WTC11 (cell line): ENCODE data around the gene CHRNB1. TPM values are rescaled to one million over a fixed set of nuclear protein-coding genes. Genes with fewer than 3 reads are reported as not detected.

Experiments used
- ATAC-seq: fragments of 200-7000 bp; cut with Tn5 transposase; 2 replicates; pipeline ENCODE4 v1.10.0; 2021; ENCODE audit warnings: mild to moderate bottlenecking, moderate library complexity
- CTCF ChIA-PET: fragments of 300-600 bp; sonication (Branson Sonifier 250); formaldehyde crosslinking; loops from one replicate; lab custom pipeline; 2021; ENCODE audit warnings: antibody characterized with exemption; lab: Charles Lee
- POLR2A ChIA-PET: fragments of 350-600 bp; sonication (Branson Sonifier 250); formaldehyde crosslinking; loops from one replicate; lab custom pipeline; 2021; ENCODE audit warnings: antibody characterized with exemption; lab: Charles Lee
- DNase-seq: peaks from one replicate; pipeline ENCODE4 v3.0.0; 2021; ENCODE audit warnings: low spot score
- H3K27ac Mint-ChIP-seq: 2 replicates; pipeline ENCODE4 v1.8.0; 2021; ENCODE audit warnings: mixed read lengths
- H3K27me3 Mint-ChIP-seq: 2 replicates; pipeline ENCODE4 v1.8.0; 2021; ENCODE audit warnings: low read depth, mild to moderate bottlenecking, moderate library complexity, mixed read lengths
- H3K36me3 Mint-ChIP-seq: 2 replicates; pipeline ENCODE4 v1.8.0; 2021; ENCODE audit warnings: mixed read lengths
- H3K4me1 Mint-ChIP-seq: 2 replicates; pipeline ENCODE4 v1.8.0; 2022; ENCODE audit warnings: mixed read lengths
- H3K4me3 Mint-ChIP-seq: 2 replicates; pipeline ENCODE4 v1.8.0; 2021; ENCODE audit warnings: mild to moderate bottlenecking, moderate library complexity, mixed read lengths
- H3K9me3 Mint-ChIP-seq: 2 replicates; pipeline ENCODE4 v1.8.0; 2021; ENCODE audit warnings: mixed read lengths
- AFF4 ChIP-seq: sonication (generic); formaldehyde crosslinking; IDR thresholded peaks from 2 replicates; pipeline ENCODE4 v1.8.1; 2023; ENCODE audit warnings: mild to moderate bottlenecking, missing genetic modification reagents, borderline replicate concordance
- EMX1 ChIP-seq: fragments of 250-450 bp; sonication (Bioruptor Pico); IDR thresholded peaks from 2 replicates; pipeline ENCODE4 v1.8.0; 2021; ENCODE audit warnings: mild to moderate bottlenecking
- GABPB1 ChIP-seq: sonication (generic); formaldehyde crosslinking; IDR thresholded peaks from 2 replicates; pipeline ENCODE4 v1.8.1; 2023; ENCODE audit warnings: mild to moderate bottlenecking, missing genetic modification reagents
- HMGXB4 ChIP-seq: sonication (generic); formaldehyde crosslinking; IDR thresholded peaks from 2 replicates; pipeline ENCODE4 v1.8.1; 2023; ENCODE audit warnings: mild to moderate bottlenecking, moderate library complexity, missing genetic modification reagents
- JAZF1 ChIP-seq: fragments of 250-450 bp; sonication (Bioruptor Pico); IDR thresholded peaks from 2 replicates; pipeline ENCODE4 v1.9.0; 2021; ENCODE audit warnings: moderate library complexity, mild to moderate bottlenecking, inconsistent platforms
- MLX ChIP-seq: sonication (generic); formaldehyde crosslinking; IDR thresholded peaks from 2 replicates; pipeline ENCODE4 v1.8.1; 2023; ENCODE audit warnings: mild to moderate bottlenecking, missing genetic modification reagents, moderate library complexity
- NR1H2 ChIP-seq: sonication (generic); formaldehyde crosslinking; IDR thresholded peaks from 2 replicates; pipeline ENCODE4 v1.9.0; 2021; ENCODE audit warnings: mild to moderate bottlenecking, moderate library complexity, missing genetic modification reagents
- PRRX2 ChIP-seq: fragments of 250-450 bp; sonication (Bioruptor Pico); IDR thresholded peaks from 2 replicates; pipeline ENCODE4 v1.8.0; 2021; ENCODE audit warnings: mild to moderate bottlenecking
- RELA ChIP-seq: sonication (generic); formaldehyde crosslinking; IDR thresholded peaks from 2 replicates; pipeline ENCODE4 v1.8.1; 2022; ENCODE audit warnings: missing genetic modification reagents, mild to moderate bottlenecking, borderline replicate concordance
- SOX15 ChIP-seq: fragments of 250-450 bp; sonication (Bioruptor Pico); IDR thresholded peaks from 2 replicates; pipeline ENCODE4 v1.9.0; 2021; ENCODE audit warnings: mild to moderate bottlenecking
- TEAD1 ChIP-seq: sonication (generic); formaldehyde crosslinking; IDR thresholded peaks from 2 replicates; pipeline ENCODE4 v1.8.0; 2022; ENCODE audit warnings: mild to moderate bottlenecking, missing genetic modification reagents
- ZNF396 ChIP-seq: fragments of 250-450 bp; sonication (Bioruptor Pico); IDR thresholded peaks from 2 replicates; pipeline ENCODE4 v1.8.0; 2021; ENCODE audit warnings: mild to moderate bottlenecking, moderate library complexity, borderline replicate concordance
- ZNF423 ChIP-seq: fragments of 250-450 bp; sonication (Bioruptor Pico); IDR thresholded peaks from 2 replicates; pipeline ENCODE4 v2.1.2; 2022; ENCODE audit warnings: mild to moderate bottlenecking, moderate library complexity
- ZNF425 ChIP-seq: fragments of 250-450 bp; sonication (Bioruptor Pico); conservative IDR thresholded peaks from 2 replicates; pipeline ENCODE4 v1.9.0; 2021; ENCODE audit warnings: mild to moderate bottlenecking
- total RNA-seq: library from RNA; stranded (reverse); gene quantifications from 3 replicates; pipeline ENCODE4 v1.2.3, GENCODE V29; 2021

The CHRNB1 gene
- total RNA-seq, 1 experiment from 2014 or later, result 16.0 TPM

- no peak for ATAC-seq
- TF ChIP-seq TEAD1 (0 out of 2 replicates have a peak, but pooled peaks have one; percentile 24), SOX15 (CRISPR knock-in tag) (no peak), HMGXB4 (0 out of 2 replicates have a peak, but pooled peaks have one; percentile 13)
- TF ChIP-seq, all 79 proteins: peak for 2
- Mint-ChIP-seq H3K4me1 (peaks cover 30% of the 10 kb centered on the region), H3K27ac (peak overlapping the region; percentile 87; the same call in 1 of the 2 replicates), H3K4me3 (peak overlapping the region; percentile 85), H3K27me3 (no peaks in the 10 kb centered on the region; the same call in 1 of the 2 replicates), H3K9me3 (no peaks in the 10 kb centered on the region), H3K36me3 (peaks cover 20% of the 10 kb centered on the region)
- POLR2A ChIA-PET, result interaction anchor here (2.5 kb wide), 1 partner anchor 31 kb away, joined by 38 read pairs; the partner anchor contains the start of gene TMEM102
- CTCF ChIA-PET, result interaction anchor here (0.7 to 3.5 kb wide), 14 partner anchors 11 to 360 kb away, joined by 3 to 59 read pairs (median 9); partner anchors contain the start of genes PLSCR3 and TMEM102
- no peak for DNase-seq
Observed at GRCh38 chr17:7405350-7406234, 39.3 kb upstream of the CHRNB1 start.

DNA sequence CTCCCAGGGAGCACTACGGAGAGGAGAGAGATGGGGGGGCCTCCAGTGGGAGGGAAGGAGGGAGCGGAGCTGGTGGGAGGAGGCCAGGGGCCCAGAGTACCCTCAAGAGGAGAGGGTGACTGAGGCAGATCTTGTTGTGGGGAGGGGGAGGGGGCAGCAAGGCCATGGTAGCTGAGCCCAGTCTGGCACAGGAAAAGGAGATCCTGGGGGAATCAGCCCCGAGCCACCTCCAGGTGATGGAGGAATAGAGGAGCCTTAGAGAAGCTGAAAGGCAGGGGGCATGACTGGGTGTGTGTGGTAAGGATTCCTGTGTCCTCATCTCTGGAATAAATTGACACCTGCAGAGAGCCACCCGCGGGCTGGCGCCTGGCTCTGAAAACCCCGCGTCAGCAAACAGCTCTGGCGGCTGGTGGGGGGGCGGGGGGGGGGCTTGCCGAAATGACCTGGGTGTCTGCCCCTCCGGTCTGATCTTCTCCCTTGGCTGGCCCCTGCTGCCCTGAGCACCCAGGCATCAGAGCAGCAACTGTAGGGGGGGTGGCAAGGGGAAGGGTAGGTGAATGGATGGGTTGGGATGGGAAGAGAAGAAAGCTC is 38.5 kb upstream of the CHRNB1 start:
- CTCF ChIA-PET, result interaction anchor here (0.6 to 3.5 kb wide), 10 partner anchors 13 to 361 kb away, joined by 3 to 25 read pairs (median 4); partner anchors contain the start of gene PLSCR3
- ATAC-seq (no peak), DNase-seq (no peak)
- POLR2A ChIA-PET, result interaction anchor here (0.8 to 1.2 kb wide), 2 partner anchors 12 to 77 kb away, joined by 3 to 4 read pairs; partner anchors contain the start of gene PLSCR3
- peaks cover 30% of the 10 kb centered on the region for H3K4me1 Mint-ChIP-seq
- TF ChIP-seq PRRX2 (CRISPR knock-in tag) (no peak), RELA (no peak), MLX (CRISPR knock-in tag) (no peak), ZNF425 (CRISPR knock-in tag) (no peak), JAZF1 (CRISPR knock-in tag) (no peak), HMGXB4 (no peak), GABPB1 (CRISPR knock-in tag) (no peak), TEAD1 (no peak), NR1H2 (CRISPR knock-in tag) (no peak), AFF4 (CRISPR knock-in tag) (no peak), ZNF396 (CRISPR knock-in tag) (no peak), ZNF423 (CRISPR knock-in tag) (no peak), EMX1 (CRISPR knock-in tag) (no peak)
- no peak overlapping the region for H3K27ac Mint-ChIP-seq
- H3K36me3 Mint-ChIP-seq, result peaks cover 20% of the 10 kb centered on the region
- no peaks in the 10 kb centered on the region for H3K9me3 Mint-ChIP-seq
- peak overlapping the region; percentile 85 for H3K4me3 Mint-ChIP-seq
- H3K27me3 Mint-ChIP-seq, result no peaks in the 10 kb centered on the region; the same call in 1 of the 2 replicates
